ENCODE results near the gene KLHL2. TPM values are rescaled to one million over a fixed set of nuclear protein-coding genes. Genes with fewer than 3 reads are reported as not detected.

The KLHL2 gene
- total RNA-seq, 4 donors from 2014 or later = 6.1 to 68.2 (median 26.2) TPM

- TF ChIP-seq POLR2A (IDR thresholded peaks at IDR 0.05) = no peak
- TF ChIP-seq, protein P1, sequence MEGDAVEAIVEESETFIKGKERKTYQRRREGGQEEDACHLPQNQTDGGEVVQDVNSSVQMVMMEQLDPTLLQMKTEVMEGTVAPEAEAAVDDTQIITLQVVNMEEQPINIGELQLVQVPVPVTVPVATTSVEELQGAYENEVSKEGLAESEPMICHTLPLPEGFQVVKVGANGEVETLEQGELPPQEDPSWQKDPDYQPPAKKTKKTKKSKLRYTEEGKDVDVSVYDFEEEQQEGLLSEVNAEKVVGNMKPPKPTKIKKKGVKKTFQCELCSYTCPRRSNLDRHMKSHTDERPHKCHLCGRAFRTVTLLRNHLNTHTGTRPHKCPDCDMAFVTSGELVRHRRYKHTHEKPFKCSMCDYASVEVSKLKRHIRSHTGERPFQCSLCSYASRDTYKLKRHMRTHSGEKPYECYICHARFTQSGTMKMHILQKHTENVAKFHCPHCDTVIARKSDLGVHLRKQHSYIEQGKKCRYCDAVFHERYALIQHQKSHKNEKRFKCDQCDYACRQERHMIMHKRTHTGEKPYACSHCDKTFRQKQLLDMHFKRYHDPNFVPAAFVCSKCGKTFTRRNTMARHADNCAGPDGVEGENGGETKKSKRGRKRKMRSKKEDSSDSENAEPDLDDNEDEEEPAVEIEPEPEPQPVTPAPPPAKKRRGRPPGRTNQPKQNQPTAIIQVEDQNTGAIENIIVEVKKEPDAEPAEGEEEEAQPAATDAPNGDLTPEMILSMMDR (IDR thresholded peaks at IDR 0.05) = no peak
- H3K4me1 ChIP-seq = no peaks in the 10 kb centered on the region
- H3K4me3 ChIP-seq = no peak overlapping the region
- no peaks in the 10 kb centered on the region for H3K27me3 ChIP-seq
- no peak overlapping the region for H3K27ac ChIP-seq
- DNase-seq = no peak
- no peaks in the 10 kb centered on the region for H3K9me3 ChIP-seq
- no peaks in the 10 kb centered on the region for H3K36me3 ChIP-seq
- intact Hi-C loops (cut with DNase I; ENCODE audit: low total_unique reads) = no loop called here
These were observed 14.4 kb upstream of the KLHL2 start for GRCh38 chr4:165192956-165193355.

DNA sequence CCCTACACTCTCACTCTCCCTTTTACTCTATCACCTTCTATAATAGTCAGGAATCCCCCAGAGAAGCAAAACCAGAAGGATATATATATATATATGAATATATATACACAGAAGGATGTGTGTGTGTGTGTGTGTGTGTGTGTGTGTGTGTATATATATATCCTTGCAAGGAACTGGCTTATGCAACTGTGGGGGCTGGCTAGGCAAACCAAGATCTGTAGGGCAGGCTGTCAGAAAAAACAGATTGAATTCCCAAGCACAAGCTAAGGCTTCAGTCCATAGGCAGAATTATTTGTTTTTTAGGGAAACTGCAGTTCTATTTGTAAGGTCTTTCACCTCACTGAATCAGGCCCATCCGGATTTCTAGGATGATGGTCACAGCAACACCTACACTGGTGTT is 13.0 kb upstream of the KLHL2 start:
- H3K36me3 ChIP-seq = no peaks in the 10 kb centered on the region
- no peaks in the 10 kb centered on the region for H3K27me3 ChIP-seq
- intact Hi-C loops (cut with DNase I; ENCODE audit: low total_unique reads) = no loop called here
- DNase-seq = no peak
- no peaks in the 10 kb centered on the region for H3K9me3 ChIP-seq
- no peak overlapping the region for H3K4me3 ChIP-seq
- H3K4me1 ChIP-seq = no peaks in the 10 kb centered on the region
- no peak overlapping the region for H3K27ac ChIP-seq
- TF ChIP-seq, protein P1 (IDR thresholded peaks at IDR 0.05) = no peak
- no peak for TF ChIP-seq POLR2A (IDR thresholded peaks at IDR 0.05)

- no peak for DNase-seq
- intact Hi-C loops (cut with DNase I; ENCODE audit: low total_unique reads) = no loop called here
- no peak overlapping the region for H3K4me3 ChIP-seq
- no peaks in the 10 kb centered on the region for H3K36me3 ChIP-seq
- H3K27ac ChIP-seq = no peak overlapping the region
- no peaks in the 10 kb centered on the region for H3K27me3 ChIP-seq
- H3K4me1 ChIP-seq = no peaks in the 10 kb centered on the region
- H3K9me3 ChIP-seq = no peaks in the 10 kb centered on the region
- TF ChIP-seq POLR2A (IDR thresholded peaks at IDR 0.05) = no peak
- TF ChIP-seq, protein P1 (IDR thresholded peaks at IDR 0.05) = no peak
These were observed 9.0 kb upstream of the KLHL2 start for GRCh38 chr4:165198329-165198728.

GRCh38 chr4:165199286-165199685 is 8.1 kb upstream of the KLHL2 start:
- Histone ChIP-seq H3K27me3 (no peaks in the 10 kb centered on the region), H3K4me1 (no peaks in the 10 kb centered on the region), H3K4me3 (no peak overlapping the region), H3K9me3 (no peaks in the 10 kb centered on the region), H3K27ac (no peak overlapping the region), H3K36me3 (no peaks in the 10 kb centered on the region)
- intact Hi-C loops (cut with DNase I; ENCODE audit: low total_unique reads) = no loop called here
- TF ChIP-seq POLR2A (IDR thresholded peaks at IDR 0.05) = no peak
- DNase-seq = no peak

- Histone ChIP-seq H3K36me3 (no peaks in the 10 kb centered on the region), H3K27ac (no peak overlapping the region), H3K4me1 (no peaks in the 10 kb centered on the region), H3K9me3 (no peaks in the 10 kb centered on the region), H3K4me3 (no peak overlapping the region), H3K27me3 (no peaks in the 10 kb centered on the region)
- no peak for TF ChIP-seq POLR2A (IDR thresholded peaks at IDR 0.05)
- TF ChIP-seq, protein P1 (IDR thresholded peaks at IDR 0.05) = no peak
- no peak for DNase-seq
- intact Hi-C loops (cut with DNase I; ENCODE audit: low total_unique reads) = loop anchor here (10.0 kb wide), 1 partner anchor 135 kb away; no protein-coding TSS in a partner anchor
These were observed 7.6 kb upstream of the KLHL2 start for GRCh38 chr4:165199722-165200121.

DNA sequence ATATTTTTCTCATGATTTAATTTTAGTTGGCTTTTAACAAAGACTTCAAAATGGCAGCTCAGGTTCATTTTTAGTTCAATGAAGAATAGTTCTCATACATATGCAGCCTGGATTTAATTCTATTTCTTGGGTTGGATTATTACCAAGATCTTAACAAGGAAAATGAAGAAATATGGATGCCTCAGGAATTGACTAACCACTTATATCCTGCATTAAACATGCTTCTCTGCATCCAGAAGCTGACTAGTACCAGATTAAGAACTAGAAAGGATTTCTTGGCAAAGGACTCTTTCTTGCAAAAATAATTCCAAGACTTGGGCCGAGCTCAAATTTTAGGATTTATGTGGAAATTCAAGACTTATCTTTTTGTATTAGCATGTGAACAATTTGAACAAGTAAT is 5.6 kb upstream of the KLHL2 start:
- H3K27ac ChIP-seq = no peak overlapping the region
- no peak for TF ChIP-seq POLR2A (IDR thresholded peaks at IDR 0.05)
- TF ChIP-seq, protein P1 (IDR thresholded peaks at IDR 0.05) = no peak
- H3K36me3 ChIP-seq = no peaks in the 10 kb centered on the region
- no peaks in the 10 kb centered on the region for H3K9me3 ChIP-seq
- no peak for DNase-seq
- H3K4me1 ChIP-seq = peaks cover 0 to 4% of the 10 kb centered on the region in 2 donors
- intact Hi-C loops (cut with DNase I; ENCODE audit: low total_unique reads) = loop anchor here (10.0 kb wide), 1 partner anchor 133 kb away; no protein-coding TSS in a partner anchor
- no peaks in the 10 kb centered on the region for H3K27me3 ChIP-seq
- H3K4me3 ChIP-seq = no peak overlapping the region
